Coronary artery (tissue), 2 donors: ENCODE measurements around the gene VWA8.
A peak's percentile ranks its signal among the peaks of the same experiment; 100 is the strongest.

Source experiments
- DNase-seq: peaks from one replicate; pipeline ENCODE4 v3.0.0-alpha.2; 2017; ENCODE audit warnings: low spot score
- H3K27ac ChIP-seq, 2 donors: fragments of 200-600 bp; sonication (generic); one replicate each; pipeline ENCODE4 v1.5.1; 2016 to 2019
- H3K4me3 ChIP-seq: fragments of 200-600 bp; sonication (generic); 2 replicates; pipeline ENCODE4 v1.5.1; 2016; ENCODE audit warnings: mild to moderate bottlenecking, moderate library complexity
- CTCF ChIP-seq: fragments of 200-600 bp; sonication (generic); IDR thresholded peaks from one replicate; pipeline ENCODE4 v1.5.1; 2019; ENCODE audit warnings: antibody characterized with exemption

Gene VWA8

GRCh38 chr13:41969072-41969471 is 8.2 kb upstream of the VWA8 start:
- Histone ChIP-seq H3K27ac (no peak overlapping the region), H3K4me3 (no peak overlapping the region)
- no peak for TF ChIP-seq CTCF
- DNase-seq = no peak

DNA sequence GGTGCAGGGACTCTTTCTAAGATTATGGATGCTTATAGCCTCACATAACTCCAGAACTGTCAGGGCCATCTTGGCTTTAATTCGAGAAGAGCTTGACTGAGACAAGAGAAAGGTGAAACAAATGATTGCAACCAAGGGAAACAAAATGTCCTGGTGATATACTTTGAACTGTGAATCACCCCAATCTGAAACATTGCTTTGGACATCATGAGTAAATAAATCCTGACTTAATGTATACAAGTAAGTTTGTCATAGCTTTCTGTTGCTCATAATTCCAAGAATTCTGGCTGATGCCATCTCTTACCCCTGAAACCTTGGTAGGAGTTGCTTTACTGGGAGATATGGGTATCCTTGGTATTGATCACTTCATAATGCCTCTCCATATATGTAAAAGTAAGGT is 5.8 kb upstream of the VWA8 start:
- H3K27ac ChIP-seq = no peak overlapping the region
- no peak overlapping the region for H3K4me3 ChIP-seq
- no peak for TF ChIP-seq CTCF
- no peak for DNase-seq

- TF ChIP-seq CTCF = no peak
Measured at GRCh38 chr13:41962994-41963393, 2.1 kb upstream of the VWA8 start.

DNA sequence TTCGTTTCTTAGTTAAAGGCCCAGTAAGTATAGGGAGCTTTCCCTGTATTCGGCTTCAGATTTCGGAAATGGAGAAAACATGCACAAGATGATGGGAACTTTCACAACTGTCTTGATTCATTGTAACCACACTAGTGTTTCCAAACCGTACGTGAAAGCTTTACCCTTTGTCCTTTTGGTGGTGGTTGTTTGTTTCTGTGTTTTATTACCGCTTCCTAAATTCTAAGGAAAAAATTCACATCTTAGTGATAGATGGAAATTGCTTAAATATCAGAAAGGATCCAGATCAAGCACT is 504 bp upstream of the VWA8 start:
- DNase-seq = no peak
- peak overlapping the region; percentile 98 for H3K4me3 ChIP-seq
- no peak for TF ChIP-seq CTCF
- peak overlapping the region; percentile 61 to 92 for H3K27ac ChIP-seq

More at GRCh38 chr13:41962994-41963393, 2.1 kb upstream of the VWA8 start:
- H3K4me3 ChIP-seq = no peak overlapping the region
- H3K27ac ChIP-seq = no peak overlapping the region
- DNase-seq = no peak

DNA sequence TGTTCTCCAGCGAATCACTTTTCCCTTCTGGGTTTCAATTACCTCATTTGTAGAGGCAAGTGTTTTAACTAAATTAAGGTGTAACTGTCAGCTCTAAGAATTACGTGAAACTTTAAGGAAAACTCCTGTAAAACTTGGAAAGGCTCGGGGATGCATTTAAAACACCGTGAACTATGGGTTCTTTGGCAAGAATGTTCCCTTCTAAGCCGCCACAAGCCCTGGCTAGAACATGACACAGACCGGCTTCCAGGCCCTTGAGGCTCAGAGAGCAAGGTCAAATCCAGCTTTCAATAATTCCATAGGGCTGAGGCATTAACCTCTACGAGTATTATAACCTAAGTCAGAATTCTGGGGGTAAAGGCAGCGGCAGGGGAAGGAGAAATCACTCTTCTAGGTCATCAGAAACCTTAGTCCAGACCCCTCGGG is 685 bp downstream of the VWA8 start:
- no peak for DNase-seq
- H3K27ac ChIP-seq = peak overlapping the region; percentile 61 to 92
- no peak for TF ChIP-seq CTCF
- H3K4me3 ChIP-seq = peak overlapping the region; percentile 98

- H3K4me3 ChIP-seq = no peak overlapping the region
- DNase-seq = no peak
- no peak for TF ChIP-seq CTCF
- no peak overlapping the region for H3K27ac ChIP-seq
Measured at GRCh38 chr13:41956272-41956671, 4.6 kb downstream of the VWA8 start.

DNA sequence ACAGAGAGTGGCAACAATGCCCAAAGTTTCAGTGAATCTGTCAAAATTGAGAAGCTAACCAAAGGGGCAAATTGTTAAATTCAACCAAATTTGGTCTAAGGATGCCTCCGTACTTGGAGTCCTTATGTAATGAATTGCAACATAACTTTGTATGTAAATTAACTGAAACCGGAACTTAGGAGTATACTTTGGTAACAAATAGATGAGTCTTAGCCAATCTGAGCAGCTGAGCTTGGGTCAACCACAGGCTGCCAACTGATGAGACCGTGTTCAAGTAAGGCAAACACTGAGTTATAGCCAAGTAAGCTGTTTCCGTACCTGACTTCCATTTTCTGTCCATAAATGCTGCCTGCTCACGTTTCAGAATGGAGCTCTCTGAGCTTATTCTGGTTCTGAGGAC is 5.3 kb downstream of the VWA8 start:
- Histone ChIP-seq H3K4me3 (no peak overlapping the region), H3K27ac (no peak overlapping the region)
- no peak for TF ChIP-seq CTCF
- no peak for DNase-seq
